Measurements from ENCODE around the gene SUSD2.

SUSD2 gene

DNA sequence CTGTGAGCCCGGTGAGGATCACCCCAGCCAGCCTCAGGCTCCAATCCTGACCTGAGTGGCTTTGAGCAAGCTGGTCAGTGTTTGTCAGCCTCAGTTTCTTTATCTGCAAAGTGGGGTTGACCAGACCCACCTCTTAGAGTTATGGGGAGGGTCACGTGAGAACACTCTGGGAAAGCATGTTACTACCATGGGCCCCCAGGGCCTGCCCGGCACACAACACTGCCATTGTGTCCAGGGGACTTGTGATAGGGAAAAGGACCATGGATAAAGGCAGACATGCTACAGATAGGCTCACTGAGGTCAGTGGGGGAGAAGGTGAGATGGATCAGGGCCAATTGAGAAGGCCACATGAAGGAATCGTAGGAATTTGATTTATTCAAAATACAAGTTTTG is 32.1 kb upstream of the SUSD2 start:
- DNase-seq (ENCODE audit: low spot score), result no peak

DNA sequence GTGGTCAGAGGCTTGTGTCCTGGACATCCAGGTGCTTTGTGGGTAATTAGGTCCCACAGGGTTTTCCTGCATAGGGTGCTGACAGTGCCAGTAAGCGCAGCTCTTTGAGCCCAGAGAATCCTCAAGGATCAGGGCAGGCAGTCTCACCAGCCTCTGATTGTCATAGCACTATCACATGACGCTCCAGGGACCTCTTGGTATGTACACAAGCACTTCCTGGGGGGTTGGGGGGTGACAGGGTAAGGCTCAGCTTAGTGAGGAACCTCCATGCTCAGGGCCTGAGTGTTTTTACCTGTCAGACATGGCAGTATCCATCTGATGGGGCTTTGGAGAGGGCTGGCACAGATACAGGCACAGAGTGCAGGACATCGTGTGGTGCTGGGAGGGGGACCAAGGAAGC is 27.9 kb upstream of the SUSD2 start:
- peak; percentile 68 for DNase-seq (ENCODE audit: low spot score)

DNA sequence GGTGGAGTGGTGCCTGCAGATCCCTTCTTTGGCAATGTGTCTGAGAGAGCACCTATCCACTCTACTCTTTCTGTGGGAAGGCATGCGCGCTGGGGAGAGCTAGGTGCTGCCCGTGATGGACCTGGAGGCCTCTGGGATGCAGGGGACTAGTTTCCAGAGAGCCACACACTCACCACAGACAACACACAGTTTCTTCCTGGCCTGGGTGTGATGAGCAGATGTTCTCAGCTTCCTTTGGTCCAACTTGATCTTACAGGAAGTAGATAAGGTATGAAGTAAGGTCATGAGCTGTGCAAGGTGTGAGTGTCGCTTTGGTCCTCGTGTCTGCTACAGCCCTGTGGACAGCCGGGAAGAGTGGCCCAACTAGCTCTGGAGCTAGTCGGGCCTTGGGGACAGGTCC is 27.3 kb upstream of the SUSD2 start:
- DNase-seq (ENCODE audit: low spot score), result peak; percentile 33

DNA sequence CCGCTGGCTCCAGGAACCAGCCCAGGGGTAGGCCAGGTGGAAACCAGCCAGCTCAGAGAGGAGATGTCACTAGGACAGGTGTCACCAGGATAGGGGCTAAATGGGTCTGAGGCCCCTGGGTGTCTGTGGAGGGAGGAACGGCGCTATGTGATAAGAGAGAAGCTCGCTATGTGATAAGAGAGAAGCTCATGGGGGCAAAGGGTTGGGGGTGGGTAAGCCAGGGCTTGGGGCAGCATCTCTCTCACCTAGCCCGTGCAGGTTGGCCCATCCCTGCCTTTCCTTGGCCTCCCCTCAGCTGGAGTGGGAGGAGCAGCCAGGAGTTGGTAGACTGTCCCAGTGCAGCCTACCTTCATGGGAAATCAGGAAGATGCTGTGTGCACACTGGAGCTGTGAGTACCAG is 26.5 kb upstream of the SUSD2 start:
- DNase-seq (ENCODE audit: low spot score), result no peak

DNA sequence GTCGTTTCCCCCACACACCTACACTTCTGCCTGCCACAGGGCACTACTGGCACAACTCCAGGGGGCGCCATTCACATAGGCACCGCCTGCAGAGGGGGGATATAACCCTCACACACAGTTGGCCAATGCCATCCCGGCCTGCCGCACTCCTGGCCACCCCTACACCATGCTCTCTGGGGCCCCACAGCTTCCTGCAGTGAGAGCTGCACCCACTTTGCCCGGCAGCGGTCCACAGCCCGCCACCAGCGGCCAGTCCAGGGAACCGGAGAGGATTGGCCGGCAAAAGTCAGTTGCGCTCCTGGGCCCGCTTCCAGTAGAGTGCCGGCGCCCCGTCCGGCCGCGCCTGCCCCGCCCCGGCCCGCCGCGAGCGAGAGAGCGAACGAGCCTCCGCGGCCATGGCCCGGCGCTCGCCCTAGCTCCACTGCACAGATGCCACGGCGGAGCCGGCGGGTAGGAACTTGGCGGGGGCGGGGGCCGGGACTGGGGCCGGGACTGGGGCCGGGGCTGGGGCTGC is 25.6 kb upstream of the SUSD2 start:
- peak; percentile 28 for DNase-seq (ENCODE audit: low spot score)

DNA sequence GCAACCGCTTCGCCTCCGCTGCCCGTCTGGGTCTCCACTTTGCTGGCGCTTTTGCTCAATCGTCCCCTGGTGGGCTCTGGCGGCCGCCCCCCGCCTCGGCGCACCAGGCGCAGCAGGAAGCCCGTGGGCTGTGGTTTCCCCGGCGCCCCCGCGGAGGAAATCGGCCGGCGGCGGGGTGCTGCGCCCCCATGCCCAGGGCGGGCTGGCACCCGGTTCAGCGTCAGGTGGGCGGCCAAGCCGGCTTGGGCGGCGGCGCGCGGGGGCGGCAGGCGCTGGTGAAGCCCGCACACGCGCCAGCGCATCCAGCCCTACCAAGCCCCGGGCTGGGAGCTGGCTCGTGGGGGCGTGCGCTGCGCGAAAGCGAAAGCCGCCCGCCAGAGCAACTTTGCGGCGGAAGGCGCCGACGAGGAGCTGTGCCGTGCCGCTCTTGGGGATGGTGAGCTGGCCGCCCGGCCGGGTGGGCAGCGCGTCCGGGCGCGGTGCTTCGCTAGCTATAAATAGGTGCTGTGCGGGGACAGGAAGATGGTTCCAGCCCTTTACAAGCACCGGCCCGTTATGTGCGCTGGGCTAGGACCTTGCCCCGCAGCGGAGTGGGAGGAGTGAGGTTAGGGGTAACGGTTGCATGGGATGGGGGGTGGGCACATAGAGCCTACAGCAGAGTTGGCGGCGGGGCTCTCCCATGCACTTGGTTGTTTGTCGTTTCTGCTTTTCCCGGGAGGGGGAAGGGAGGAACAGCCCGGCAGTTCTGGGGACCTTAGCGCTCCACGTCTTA is 25.0 kb upstream of the SUSD2 start:
- DNase-seq (ENCODE audit: low spot score), result peak; percentile 39

DNA sequence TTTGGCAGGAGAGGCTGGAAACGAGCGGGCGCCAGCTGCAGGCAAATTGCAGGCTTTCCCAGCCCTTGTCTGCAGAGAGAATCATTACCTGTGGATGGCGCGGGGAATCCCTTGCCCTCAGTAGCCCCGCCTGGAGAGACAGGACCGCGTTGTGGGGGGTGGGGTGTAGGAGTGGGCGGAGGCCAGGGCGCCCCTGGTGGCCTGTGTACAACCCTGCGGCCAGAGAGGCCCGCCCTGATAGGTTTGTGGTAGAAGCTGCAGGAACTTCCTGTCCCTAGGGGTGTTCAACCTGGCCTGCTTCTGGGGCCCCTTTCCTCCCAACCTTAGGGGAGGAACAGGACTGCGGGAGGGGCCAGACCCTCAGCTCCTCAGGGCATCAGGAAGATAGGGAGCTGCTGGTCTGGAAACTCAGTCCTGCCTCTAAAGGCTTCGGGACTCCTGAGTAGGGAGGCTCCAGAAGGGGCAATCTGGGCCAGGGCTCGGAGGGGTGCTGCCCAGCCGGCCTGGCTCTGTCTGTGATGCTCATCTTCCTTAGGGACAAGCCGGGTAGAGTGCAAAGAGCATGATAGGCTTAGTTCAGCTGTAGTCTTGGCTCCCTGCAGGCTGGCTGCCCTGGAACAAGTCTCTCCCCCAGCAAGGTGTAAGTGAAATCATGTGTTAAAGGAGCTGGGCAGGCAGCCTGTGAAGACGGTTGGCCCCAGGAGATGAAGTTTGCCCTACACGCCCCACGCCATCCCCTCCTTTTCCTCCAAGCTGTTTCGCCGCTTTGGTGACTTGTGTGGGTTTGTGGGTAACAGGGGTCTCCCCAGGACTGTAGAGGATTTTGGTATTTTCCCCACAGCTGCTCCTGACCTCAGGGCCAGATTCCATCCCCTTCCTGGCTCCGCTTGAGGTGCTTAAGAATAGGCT is 24.1 kb upstream of the SUSD2 start:
- DNase-seq (ENCODE audit: low spot score), result peak; percentile 91

DNA sequence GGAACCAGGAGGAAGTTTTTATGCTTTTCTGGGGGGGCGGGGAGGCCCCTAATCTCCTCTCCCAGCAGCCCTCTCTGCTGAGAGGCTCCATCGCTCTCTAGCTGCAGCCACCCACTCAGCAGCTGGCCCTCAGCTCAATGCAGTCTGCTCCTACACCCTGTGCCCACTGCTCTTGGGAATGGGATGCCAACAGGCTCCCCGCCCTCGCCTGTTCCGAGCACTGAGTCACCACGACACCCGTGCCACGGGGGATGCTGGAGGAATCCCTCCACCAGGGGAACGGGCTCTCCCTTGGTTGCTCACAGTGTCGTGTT is 23.5 kb upstream of the SUSD2 start:
- no peak for DNase-seq (ENCODE audit: low spot score)

DNA sequence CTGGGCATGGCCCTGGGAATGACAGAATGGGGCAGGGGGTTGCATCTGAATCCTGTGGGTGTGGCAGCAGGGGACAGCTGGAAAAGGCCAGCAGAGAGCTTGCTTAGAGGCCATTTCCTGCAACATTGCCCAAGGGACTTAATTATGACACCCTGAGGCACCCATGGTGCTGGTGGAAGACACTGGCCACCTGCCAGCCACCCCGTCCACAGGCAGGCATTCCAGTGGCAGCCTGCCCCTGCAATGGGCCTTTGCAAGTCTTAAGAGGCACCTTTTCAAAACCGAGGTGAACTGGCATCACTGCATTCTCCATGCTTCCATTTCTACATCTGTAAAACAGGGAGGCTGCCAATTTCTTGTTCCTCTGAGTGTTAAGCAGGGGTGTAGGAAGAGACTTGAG is 21.6 kb upstream of the SUSD2 start:
- no peak for DNase-seq (ENCODE audit: low spot score)

DNA sequence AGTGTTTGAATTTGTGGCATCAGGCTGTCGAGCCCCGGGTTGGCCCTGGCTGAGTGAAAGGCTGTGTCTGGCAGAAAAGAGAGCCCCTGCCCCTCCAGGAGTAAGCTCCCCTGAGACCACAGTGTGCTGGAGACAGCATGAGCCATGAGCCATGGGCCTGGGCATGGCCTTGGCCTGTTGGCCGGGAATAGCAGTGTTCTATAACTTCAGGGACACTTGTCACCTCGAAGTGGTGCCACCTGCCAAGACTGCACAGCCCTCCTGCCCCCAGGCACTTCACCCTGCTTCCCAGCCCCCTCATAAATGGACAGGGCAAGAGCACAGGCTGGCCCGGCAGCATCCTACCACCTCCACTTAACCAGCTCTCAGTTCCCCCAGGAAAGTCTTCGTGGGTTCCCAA is 20.7 kb upstream of the SUSD2 start:
- DNase-seq (ENCODE audit: low spot score), result no peak

DNA sequence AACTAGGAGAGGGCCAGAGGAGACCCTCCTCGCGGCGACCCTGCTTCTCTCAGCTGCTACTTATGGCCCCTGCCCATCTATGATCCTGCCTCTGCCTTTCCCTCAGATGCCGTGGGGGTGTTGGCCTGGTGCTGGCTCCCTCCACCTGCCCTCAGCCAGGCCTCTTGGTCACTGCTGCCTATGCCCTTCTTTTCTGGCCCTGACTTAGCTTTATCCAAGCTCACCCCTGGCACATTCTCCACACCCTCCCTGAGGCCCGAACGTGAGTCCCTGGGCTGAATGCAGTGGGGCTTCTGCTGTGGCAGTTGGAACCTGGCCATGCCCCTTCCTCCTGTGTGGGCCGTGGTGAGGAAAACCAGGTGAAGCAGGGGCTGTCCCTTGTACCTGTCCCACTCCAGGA is 19.8 kb upstream of the SUSD2 start:
- DNase-seq (ENCODE audit: low spot score), result no peak

DNA sequence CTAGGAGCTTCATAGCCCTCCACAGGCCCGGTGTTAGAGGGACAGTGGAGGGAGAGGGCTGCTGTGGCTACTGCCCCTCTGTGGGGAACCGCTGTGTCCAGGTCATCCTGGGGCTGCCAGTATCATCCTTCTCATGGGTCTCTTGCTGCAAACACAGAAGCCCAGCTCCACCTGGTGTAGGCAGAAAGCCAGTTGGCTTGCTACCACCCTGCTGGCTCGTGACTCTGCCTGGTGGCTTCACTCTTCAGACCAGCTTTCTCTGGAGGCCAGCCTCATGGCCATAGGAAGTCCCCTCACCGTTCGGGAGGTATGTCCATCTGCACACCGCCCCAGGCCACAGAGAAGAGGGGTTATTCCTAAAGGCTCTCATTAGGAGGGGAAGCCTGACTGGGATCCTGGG is 19.4 kb upstream of the SUSD2 start:
- DNase-seq (ENCODE audit: low spot score), result no peak

DNA sequence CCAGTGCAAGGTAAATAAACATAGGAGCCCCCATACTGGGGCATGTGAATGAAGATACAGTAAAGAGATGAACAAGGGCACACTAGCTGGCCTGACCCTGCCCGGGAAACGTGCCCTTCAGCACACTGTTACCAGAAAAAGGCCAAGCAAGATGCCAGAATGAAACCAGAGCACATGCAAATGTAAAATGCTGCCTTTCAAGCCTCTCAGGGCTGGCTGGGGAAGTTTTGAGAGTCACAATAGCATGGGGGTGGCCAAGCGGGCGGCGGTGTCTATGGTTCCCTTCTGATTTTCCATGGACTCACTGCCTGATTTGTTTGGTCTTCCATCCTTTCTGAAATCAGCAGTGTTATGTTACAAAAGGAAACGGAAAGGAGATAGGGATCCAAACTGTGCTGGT is 18.9 kb upstream of the SUSD2 start:
- no peak for DNase-seq (ENCODE audit: low spot score)

DNA sequence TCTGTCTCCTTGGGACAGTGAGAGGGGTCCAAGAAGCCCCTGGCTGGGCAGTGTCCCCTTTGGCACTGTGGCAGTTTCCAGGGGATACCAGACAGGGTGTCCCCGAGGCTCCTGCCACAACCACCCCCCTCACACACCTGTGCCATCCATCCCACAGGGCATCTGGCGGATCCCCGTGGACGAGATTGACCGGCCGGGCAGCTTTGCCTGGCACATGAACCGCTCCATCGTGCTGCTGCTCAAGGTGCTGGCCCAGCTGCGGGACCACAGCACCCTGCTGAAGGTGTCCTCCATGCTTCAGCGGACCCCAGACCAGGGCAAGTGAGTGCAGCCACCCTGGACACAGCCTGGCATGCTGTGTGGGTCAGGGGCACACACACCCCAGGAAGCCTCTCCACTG is 17.0 kb upstream of the SUSD2 start:
- DNase-seq (ENCODE audit: low spot score), result no peak

DNA sequence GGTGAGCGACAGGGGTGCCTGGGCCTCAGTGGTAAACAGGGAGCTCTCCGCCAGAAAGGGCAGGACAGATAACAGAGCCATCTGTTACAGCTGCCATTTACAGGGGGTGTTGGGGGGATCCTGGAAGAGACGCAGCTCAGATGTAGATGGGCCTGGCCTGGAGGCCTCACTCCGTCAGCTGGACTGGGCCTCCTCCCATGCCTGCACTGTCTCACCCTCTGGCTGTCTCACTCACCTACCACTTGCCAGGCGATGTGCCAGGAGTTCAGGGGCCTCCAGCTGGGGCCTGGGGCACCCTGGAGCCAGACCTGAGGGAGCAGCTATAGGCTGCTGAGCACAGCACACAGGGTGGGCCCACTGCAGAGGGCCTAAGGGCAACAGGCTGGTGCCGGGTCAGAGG is 16.3 kb upstream of the SUSD2 start:
- DNase-seq (ENCODE audit: low spot score), result no peak

DNA sequence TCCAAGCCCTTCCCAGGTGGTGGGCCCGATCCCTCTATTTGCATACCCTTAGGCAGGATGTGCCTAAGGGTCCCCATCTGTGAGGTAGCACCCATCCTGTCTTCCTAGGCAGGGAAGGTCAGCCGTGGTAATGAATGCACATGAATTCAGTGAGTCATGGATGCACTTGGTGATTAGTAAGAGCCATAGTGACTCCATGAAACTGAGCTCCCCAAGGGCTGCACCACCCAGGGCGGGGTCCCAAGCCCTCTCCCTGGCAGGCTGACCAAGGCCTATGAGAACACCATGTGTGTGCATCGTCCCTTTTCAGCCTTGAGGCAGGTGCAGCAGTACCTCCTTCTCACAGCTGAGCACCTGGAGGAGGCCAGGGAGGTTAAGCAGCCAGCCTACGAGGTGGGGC is 15.6 kb upstream of the SUSD2 start:
- no peak for DNase-seq (ENCODE audit: low spot score)

DNA sequence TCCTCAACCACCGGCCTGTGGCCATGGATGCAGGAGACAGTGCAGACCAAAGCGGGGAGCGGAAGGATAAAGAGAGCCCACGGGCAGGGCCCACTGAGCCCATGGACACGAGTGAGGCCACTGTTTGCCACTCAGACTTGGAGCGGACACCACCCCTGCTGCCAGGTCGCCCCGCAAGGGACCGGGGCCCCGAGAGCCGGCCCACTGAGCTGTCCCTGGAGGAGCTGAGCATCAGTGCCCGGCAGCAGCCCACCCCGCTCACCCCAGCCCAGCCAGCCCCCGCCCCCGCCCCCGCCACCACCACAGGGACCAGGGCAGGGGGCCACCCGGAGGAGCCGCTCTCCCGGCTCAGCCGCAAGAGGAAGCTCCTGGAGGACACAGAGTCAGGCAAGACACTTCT is 14.5 kb upstream of the SUSD2 start:
- no peak for DNase-seq (ENCODE audit: low spot score)

DNA sequence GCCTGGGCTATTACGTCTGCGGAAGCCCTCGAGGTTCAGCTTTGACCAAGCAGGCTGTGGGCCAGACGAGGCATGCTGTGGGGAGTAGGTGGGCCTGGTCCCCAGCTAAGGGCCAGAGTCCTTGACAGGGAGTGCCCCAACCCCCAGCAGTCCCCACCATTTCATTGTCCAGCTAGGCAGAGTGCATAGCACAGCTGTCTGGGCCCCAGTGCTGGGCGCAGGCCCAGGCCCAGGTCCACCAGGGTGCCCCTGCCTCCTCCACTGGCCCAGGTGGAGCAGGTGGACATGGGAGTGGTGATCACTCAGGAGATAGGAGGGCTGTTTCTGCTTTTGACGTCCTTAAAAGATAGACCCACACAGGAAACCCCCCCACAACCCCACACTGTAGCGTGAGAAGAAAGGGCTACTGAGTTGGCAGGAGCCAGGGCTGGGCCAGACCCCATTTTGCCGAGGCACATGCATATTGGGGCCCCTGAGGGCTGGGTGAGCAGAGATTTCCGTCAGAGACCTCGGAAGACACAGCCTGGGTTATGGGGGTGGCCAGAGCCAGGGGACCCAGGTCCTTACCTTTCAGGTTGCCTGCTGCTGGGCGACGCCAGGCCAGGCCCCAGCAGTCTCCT is 11.7 kb upstream of the SUSD2 start:
- DNase-seq (ENCODE audit: low spot score), result no peak

DNA sequence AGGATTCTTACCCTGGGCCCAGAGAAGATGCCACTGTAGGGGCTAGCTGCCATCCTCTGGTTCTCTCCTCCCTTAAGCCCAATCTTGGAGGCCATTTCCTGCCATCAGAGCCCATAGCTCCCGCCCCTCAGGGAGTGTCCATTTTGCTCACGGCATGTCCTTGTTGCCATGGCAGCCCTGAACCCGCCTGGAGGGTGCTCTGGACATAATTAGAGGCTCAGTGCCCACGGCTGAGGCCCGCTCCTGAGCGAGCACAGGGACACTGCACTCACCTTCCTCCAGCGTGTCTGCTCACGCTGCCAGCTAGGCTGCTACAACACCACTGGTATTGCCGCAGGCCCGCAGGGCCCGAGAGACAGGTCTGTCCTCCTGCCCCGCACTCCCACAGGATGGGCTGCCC is 11.1 kb upstream of the SUSD2 start:
- no peak for DNase-seq (ENCODE audit: low spot score)

DNA sequence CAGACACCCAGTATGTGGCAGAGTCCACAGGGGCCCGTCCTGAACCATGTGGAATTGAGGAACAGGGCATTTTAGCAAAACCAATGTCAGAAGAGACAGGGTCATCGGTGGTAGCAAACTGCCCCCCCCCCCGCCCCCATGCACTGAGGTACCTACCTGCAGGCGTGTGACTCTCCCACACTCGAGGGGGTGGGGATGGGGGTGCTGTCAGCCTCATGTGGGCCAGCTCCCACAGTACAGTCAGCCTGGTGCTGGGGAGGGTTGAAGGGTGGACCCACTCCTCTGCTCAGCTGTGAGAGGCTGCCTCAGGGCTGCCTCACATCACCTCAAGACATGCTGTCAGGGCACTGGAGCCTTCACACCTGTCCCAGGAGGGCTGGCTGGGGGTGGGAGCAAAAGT is 10.7 kb upstream of the SUSD2 start:
- no peak for DNase-seq (ENCODE audit: low spot score)

DNA sequence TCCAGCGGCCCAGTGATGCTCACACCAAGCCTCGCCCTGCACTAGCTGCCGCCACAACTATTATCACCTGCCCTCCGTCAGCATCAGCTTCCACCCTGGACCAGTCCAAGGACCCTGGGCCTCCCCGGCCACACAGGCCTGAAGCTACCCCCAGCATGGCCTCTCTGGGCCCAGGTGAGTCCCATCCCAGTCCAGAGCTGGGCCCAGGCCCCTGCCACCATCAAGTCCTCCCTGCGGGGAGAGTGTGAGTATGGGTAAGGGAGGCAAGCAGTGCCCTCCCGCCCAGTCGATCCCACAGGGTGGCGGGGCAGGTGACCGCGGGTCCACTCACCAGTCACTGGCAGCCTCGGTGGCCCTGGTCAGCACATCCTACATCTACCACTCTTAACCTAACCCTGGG is 9.5 kb upstream of the SUSD2 start:
- DNase-seq (ENCODE audit: low spot score), result no peak

DNA sequence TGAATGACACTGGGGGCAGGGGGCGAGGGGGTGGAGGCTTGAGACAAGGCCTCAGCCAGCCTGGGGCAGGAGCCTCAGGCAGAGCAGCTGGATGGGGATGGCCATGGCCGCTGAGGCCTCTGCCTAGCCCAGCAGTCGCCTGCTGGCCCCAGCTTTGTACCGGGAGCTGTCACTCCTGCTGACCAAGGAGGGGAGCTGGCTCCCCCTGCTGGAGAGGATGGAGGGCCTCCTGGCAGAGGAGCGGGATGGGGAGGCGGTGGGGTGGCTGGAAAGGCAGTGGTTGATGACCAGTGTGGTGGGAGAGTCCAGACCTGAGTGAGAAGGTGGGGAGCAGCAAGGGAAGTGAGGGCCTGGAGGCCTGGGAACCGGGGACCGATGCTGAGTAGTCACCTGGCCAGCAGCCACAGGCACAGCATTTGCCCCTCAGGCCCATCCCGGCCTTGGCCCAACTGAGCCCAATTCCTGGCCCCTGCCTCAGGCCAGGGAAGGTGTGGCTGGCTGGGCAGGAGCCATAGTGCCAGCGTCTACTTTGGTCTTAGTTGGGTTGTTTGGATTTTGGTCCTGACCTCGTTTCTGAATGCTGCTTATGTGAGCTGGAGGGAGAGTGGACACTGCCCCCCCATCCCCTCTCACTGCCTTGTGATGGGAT is 6.0 kb upstream of the SUSD2 start:
- peak; percentile 62 for DNase-seq (ENCODE audit: low spot score)

DNA sequence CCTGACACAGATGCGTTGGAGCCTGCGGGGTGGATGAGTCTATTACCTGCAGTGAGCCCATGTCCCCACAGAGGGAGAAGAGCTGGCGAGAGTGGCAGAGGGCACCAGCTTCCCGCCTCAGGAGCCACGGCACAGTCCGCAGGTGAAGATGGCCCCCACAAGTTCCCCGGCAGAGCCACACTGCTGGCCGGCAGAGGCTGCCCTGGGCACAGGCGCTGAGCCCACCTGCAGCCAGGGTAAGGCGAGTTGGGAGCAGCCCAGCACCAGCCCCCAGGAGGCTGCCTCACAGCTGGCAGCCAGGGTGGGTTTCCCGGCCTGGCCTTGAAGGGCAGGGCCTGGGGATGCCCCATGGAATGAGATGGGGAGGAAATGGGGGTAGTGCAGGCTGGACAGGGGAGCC is 5.2 kb upstream of the SUSD2 start:
- DNase-seq (ENCODE audit: low spot score), result no peak

All from CD4-positive, alpha-beta T cell treated with Interleukin-6 at 100 ng/mL for 8 hours (primary cell).